HL-60/S4 (cell line): ENCODE measurements around the gene FADS6.

ENCODE experiments used
- in situ Hi-C: fragments of 300-500 bp; cut with MboI; formaldehyde crosslinking; loops from 2 replicates; pipeline ENCODE4 v1.14.3; 2022; ENCODE audit warnings: low sequenced_read_pairs

FADS6 gene

DNA sequence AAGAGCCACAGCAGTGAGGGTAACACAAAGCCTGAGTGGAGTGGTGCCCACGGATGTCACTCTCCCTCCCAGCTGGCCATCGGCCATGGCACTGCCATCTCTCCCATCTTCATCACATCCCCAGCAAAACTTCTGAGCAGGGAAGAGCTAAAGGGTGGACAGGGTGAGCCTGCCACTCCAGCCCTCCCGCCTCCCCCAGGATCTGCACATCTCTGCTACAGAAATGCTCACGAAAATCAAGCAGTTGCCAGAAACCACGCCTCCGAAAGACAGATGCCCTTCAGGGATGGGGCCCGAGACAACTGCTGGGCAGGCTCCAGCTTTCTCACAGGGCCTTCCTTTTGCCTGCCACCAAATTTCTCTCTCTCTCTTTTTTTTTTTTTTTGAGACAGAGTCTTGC, 37.3 kb downstream of the FADS6 start:
- in situ Hi-C loops, result no loop called here

DNA sequence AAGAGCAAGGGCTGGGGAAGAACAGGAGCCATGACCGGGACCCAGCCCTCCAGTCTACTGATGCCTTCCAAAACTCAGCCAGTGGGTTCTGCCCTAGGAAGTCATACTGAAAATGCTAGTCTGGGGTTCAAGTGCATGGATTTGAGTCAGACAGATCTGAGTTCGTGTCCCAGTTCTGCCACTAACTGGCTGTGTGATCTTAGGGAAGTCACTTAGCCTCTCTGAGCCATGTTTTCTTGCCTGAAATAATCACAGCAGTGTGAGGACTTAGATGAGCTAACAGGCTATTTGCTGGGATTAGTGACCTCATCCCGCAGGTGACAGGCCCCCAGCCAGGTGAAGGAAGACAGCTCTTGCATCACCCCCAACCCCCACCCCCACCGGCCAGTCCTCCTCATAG, 38.1 kb downstream of the FADS6 start:
- in situ Hi-C loops, result no loop called here

DNA sequence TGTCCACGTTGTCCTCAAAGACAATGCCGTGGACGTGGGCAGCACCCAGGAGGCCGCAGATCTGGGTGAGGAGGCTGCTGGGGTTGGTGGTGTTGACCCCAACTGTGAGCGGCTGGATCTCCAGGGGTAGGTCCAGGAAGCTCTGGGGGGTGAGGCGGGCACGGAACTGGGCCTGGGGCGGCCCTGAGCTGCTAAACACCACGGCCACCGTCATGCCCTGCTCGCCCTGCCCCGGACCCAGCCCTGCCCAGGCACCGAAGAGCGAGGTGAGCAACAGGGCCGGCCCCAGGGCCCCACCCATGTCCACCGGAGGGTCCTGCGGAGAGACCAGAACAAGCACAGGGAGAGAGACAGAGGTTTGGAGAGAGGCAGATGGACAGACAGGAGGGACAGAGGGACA, 38.6 kb downstream of the FADS6 start:
- in situ Hi-C loops, result no loop called here

DNA sequence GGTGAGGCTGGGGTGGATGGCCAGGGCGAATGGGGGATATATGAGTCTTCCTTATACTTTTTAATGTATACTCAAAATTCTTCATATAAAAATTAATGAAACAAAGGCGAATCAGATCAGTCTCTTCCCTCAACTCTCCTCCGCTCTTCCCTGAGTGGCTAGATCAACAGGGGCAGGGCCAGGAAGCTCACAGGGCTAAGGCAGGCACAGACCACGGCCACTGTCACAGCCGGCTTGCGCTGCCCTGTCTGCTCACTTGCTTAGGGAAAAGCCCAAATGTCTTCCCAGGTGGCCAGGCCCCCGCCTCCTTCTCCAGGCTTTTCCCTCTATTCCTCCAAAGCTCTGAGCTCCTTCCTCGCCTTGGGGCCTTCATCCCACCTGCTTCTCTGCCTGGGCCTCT, 39.8 kb downstream of the FADS6 start:
- in situ Hi-C loops, result no loop called here

DNA sequence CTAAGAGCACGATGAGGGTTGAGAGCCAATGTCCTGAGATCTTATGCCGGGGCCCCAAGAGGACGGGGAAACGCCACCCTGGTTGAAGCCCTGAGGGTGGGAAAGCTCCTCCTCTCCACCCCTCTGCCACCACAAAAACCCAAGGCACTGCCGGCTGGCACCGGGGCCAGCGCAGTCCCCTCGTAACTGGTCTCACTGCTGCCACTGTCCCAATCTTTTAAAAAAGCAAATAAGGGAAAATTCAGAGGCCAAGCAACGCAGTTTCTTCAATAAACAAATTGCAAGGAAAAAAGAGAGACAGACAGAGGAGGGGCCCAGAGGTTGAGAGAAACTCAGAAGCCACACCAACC, 40.4 kb downstream of the FADS6 start:
- in situ Hi-C loops, result no loop called here

DNA sequence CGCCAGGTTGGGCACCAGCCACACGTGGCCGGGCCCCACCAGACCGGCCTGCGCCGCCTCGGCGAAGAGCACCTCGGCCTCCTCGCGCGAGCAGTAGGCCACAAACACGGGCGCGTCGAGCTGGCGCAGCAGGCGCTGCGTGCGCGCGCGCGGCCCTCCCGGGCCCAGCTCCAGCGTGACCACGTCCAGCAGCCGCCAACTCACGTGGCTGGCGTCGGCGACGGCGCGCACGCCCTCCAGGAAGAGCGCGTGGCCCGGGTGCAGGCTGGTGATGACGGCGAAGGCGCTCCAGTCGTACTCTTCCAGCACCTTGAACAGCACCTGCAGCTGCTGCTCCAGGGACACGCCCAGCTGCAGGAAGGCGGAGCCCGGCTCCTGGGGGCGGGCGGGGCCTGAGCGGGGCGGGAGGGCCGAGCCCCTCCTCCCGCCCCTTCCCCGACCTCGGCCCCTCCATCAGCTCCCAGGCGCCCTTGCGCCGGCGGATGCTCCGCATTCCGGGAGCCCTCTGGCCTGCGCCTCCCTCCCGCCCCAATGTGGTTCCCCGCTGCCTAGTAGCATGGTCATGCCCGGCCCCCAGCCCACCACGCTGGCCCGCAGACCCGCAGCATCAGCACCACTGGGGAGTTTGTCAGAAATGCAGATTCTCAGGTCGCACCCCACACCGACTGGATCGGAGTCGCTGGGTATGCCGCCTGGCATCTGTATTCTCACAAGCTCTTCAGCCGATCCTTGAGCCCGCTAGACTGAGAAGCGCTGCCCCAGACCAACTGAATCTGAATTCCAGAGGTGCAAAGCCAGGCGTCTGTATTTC, 41.0 kb downstream of the FADS6 start:
- in situ Hi-C loops, result no loop called here

DNA sequence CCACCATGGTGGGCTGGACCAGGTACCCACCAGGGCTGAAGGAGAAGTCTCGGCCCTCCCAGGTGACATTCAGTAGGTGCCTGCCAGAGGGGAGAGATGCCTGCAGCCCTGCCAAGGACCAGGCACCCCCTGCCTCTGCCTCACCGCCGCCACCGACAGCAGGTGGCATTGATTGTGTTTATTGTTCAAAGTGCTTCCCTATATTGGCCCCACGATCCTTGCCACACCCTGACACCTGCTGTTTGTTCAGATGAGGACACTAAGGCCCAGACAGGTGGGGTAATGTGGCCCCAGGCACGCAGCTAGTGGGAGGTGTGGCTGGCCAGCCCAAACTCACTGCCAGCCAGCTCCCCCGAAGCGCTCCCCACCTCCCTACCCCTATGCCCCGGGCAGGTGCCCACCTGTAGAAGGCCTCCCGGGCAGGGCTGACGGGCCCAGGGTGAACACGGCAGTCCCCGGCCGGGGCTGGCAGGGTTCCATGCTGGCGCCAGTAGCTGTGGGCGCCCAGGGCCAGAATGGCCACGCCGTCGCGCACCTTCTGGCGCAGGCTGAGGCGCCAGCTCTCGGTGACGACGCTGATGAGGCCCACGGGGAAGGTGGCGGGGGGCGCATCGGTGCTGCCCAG, 41.7 kb downstream of the FADS6 start:
- in situ Hi-C loops, result no loop called here

DNA sequence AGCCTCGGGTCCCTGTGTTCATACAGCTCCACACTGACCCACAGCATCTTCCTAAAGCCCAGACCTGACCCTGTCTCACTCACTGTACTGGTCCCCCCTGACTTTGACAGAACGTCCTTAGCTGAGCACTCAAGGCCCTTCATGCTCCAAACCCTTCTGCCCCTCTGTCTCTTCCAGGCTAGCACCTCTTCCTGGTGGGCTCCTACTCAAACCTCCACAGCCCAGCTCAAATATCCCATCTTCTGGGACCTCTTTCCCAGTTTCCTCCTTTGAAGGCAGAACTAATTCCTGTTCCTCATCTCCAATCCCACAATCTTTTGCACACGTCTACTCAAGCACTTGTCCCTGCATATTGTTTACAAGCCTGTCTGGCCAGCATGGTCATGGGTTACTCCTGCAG, 42.5 kb downstream of the FADS6 start:
- in situ Hi-C loops, result no loop called here

DNA sequence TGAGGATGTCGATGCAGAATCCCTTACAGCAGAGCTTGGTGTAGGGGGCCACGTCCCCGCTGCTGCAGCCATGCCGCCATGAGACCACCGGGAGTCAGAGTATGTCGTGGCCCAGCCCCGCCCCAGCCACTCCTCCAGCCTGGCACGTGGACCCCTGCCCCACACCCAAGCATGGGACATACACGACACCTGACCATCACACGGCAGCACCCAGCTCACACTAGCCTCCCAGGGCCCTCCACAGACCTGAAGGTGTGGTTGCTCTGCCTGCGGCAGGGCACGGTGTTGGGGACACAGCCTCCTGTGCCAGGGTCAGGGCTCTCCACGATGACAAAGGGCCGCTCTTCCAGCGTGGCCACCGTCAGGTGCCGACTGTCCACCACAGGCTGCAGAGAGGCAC, 43.1 kb downstream of the FADS6 start:
- in situ Hi-C loops, result no loop called here

DNA sequence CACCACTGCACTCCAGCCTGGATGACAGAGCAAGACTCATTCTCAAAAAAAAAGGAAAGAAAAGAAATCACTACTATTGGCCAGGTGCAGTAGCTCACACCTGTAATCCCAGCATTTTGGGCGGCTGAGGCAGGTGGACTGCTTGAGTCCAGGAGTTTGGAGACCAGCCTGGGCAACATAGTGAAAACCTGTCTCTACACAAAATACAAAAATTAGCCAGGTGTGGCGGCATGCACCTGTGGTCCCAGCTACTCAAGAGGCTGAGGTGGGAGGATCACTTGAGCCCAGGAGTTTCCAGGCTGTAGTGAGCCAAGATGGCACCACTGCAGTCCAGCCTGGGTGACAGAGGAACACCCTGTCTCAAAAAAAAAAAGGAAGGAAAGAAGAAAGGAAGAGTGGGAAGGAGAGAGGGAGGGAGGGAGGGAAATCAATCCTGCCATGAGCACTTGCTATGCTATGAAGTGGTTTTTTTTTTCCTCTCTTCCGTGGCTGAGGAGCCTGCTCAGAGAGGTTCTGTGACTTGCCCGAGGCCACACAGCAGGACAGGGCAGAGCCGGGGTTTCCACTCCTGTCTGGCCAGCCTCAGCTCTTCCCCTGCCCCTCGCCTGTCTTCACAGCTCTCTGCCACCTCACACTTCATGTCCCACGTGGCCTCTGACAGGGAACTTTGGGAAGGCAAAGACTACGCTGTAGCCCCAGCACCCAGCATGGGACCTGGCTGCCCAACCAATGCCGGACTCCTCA, 44.6 kb downstream of the FADS6 start:
- in situ Hi-C loops, result no loop called here

DNA sequence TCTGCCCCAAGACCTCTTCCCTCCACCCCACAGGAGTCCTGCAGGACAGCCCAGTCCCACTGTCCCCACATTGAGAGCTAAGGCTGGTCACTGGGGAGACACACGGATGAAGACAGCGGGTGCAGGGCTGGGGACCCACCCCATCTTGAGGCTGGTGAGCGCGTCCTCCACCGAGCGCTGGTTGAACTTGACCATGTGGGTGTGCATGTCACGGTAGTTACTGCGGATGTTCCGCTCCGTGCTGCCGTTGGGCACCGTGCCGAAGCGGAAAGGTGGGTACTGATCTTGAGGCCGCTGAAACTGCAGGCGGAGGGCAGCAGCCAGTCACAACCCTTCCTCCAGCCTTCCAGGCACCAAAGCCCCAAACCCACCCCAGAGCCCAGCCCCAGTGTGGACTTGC, 46.8 kb downstream of the FADS6 start:
- in situ Hi-C loops, result no loop called here

DNA sequence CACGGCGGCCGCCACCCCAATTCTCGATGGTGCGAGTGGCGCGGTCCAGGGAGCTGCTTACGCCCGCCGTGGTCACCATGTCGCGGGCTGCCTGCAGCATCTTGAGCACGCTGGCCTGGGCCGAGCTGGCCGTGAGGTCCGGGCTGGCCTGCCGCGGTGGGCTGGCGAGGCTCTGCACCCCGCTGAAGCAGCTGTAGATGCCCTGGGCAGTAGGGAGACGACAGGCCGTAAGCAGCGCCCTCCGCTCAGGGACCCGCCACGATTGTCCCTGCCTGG, 50.1 kb downstream of the FADS6 start:
- in situ Hi-C loops, result no loop called here

DNA sequence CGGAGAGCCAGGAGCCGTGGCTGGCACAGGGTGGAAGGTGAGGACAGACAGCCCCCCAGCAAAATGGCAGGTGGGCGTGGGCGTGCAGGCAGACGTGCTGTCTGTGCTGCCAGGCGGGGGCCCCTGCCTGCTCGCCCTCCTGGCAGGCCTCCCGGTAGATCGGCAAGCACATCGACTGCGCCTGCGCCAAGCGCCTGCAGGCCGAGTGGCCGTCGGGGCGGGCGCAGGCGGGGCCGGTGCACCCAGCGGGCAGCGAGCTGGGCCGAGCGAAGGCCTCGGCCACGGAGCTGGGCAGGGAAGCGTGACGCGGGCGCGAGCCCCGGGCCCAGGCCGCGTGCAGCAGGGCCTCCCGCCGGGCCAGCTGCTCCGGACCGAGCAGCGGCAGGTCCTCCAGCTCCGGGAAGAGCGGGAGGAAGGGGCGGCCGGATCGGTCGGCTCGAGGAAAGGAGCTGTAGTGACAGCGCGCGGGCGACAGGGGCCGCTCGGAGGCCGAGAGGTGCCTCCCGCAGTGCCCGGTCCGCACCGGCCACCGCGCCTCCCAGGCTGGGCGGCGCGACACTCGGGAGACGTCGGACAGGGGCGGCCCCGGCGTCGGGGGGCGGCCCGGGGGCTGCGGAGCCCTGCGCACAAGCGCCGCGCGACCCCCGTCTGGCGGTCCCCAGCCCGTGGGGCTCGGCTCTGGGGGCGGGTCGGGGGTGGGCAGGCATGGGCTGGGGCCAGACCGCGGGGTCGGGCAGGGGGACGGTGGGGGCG, 50.7 kb downstream of the FADS6 start:
- in situ Hi-C loops, result no loop called here

DNA sequence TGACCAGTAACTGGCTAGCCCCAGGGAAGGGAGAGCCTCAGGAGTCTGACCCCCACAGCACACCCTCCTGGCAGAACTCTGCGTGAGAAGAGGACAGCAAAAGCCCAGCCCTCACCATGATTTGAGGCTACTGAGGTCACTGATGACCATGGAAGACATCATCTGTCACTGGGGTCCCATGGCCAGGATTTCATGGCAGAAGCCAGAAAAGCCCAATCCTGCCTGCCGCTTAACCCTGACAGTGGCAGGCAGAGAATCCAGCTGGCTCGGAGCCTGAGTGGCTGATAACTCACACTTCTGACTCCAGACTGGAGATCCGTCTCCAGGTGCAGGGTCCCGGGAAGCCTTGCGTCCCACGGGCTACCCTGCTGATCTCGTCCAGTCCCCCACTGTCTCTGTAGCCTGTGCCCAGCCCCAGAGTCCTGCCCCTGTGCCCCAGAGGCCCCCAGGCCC, 51.3 kb downstream of the FADS6 start:
- in situ Hi-C loops, result no loop called here

DNA sequence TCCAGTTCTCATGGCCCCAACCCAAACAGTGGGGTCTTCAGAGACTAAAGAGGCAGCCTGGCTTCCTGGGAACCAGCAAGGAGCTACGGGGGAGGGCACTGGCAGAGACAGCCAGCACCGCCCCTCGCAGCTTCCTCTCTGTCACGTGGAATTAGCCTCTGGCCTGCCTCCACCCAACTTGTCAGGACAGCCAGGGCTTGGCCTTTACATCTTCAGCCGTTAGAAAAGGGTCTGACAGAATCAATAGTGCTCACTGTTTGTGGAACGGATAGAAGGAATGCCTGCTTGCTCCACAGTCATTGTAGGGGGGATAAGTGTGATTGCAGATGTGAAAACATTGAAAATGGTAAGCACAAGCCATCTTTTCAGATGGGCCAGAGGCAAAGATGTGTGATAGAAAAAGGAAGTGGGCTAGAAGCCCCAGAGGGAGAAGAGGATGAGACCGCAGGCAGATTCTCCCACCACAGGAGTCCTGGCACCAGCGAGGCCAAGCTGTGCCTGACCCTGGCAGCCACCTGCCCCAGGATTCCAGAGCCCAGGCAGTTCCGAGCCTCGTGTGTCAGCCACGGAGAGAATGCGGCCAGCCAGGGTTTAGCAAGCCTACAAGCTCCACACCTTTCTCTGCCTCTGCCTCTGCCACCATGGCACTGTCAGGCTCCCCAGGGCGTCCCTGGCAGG, 52.3 kb downstream of the FADS6 start:
- in situ Hi-C loops, result no loop called here

DNA sequence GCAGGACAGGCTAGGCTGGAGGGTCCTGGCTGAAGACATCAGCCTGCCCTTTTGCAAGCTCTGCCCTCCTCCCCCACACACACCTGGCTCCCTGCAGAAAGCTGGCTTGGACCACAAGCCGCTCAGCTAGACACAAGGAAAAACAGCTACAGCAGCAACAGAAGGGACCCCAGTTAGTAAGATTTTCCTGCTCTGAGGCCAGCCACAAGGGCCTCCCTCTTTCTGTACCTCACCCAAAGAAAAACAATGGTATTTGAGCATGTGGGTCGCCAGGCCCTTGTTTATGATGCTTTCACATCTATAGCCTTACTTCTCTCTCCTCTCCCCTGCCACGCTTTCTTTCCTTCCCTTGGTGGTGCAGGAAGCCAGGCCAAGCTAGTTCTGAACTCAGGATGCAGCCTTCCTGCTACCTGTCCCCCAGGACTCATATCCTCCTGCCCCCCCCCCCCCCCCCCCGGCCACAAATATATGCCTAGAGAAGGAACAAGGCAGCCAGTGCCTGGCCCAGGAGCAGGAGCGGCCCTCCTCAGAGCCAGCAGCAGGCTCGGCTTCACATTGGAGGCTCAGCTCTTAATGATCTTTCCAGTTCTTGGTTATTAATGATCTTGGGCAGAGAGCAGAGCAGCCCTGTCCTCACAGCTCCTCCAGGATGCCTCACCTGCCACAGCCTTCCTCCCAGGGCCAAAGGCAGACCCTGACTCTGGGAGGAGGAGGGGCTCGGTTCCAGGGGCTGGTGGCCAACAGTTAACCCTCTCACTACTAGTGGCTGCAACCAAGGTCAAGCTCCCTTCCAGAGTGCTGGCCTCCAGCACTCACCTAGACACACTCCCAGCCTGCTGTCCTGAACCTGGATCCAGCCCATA, 53.2 kb downstream of the FADS6 start:
- in situ Hi-C loops, result no loop called here

DNA sequence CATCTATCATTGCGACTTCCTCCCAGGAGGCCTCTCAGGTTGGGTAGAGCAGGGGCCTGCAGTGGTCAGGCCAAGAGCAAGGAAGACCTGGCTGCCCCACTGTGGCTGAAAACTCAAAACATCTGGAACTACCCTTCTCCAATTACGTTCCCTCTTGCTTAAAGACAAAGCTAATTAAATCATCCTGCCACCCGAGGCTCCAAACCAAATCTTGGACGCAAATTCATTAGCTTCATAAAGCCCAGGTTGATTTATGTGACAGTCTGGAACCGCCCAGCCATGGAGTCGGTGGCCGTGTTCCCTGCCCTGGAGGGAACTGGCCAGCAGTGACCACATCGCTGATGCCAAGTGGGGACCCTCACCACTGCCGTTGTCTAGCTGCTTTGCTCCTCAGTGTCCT, 55.2 kb downstream of the FADS6 start:
- in situ Hi-C loops, result no loop called here

DNA sequence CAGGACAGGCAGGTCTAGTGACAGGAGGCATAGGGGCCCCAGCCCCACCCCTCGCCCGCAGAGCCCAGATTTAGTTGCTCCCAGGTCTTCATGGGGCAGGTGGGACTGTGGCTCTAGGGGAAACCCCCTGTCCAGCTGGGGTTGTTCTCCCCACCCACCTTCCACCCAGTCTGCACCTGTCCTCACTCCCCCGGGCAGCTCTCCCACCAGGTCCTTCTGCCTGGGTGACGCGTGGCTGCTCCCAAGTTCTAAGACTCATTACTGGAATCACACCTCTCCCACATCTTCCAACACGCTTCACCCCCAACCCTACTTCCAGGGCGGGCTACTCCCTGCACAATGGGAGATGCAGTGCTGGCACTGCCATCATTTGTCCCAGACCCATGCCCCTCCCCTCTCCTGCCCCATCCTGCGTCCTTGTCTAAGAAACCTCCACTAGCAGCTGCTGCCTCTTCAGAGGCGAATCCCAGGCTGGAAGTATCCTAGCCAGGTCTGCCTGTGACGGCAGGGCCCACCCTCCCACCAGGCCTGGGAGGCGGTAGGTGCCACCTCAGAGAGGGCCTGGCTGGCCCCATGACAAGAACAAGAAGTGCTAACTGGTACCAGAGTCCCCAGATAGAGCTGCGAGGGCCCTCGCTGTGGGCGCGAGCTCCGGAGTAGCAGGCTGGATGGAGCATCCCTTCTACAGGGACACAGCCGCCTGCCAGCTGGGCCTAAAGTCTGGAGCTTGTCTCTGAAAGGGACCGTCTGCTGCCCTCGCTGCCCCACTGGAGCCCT, 56.6 kb downstream of the FADS6 start:
- in situ Hi-C loops, result no loop called here

DNA sequence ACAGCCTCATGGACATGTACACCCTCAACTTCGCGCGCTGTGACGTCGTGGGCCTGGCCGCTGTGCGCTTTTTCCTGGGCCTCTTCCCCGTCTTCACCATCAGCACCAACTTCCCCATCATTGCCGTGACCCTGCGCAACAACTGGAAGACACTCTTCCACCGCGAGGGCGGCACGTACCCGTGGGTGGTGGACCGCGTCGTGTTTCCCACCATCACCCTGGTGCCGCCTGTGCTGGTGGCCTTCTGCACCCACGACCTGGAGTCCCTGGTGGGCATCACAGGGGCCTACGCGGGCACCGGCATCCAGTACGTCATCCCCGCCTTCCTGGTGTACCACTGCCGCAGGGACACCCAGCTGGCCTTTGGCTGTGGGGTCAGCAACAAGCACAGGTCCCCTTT, 57.2 kb downstream of the FADS6 start:
- in situ Hi-C loops, result no loop called here
